Gastroesophageal sphincter (tissue), 3 donors: Measurements from ENCODE around the gene ENKD1.

Experiments
- EP300 ChIP-seq: sonication (generic); formaldehyde crosslinking; IDR thresholded peaks from one replicate; pipeline ENCODE4 v1.6.1; 2017; ENCODE audit warnings: antibody characterized with exemption, mild to moderate bottlenecking
- POLR2A ChIP-seq, 2 donors: fragments of 450-650 bp; IDR thresholded peaks; one replicate each; pipeline ENCODE4 v1.6.1; 2017; ENCODE audit warnings: antibody characterized with exemption in 2 of 2, mild to moderate bottlenecking in 2 of 2, moderate library complexity in 1 of 2
- POLR2AphosphoS5 ChIP-seq: sonication (generic); formaldehyde crosslinking; IDR thresholded peaks from one replicate; pipeline ENCODE4 v1.6.1; 2017; ENCODE audit warnings: antibody characterized with exemption
- TF ChIP-seq, protein P1 (sequence below), 4 experiments: fragments of 200-600 bp in 2 of 4; fragments of 450-650 bp in 2 of 4; sonication (generic) in 1 of 4; IDR thresholded peaks; one replicate each; pipeline ENCODE4 v1.5.1; 2017 to 2019; ENCODE audit warnings: antibody characterized with exemption in 4 of 4, mild to moderate bottlenecking in 2 of 4, moderate library complexity in 2 of 4

DNA sequence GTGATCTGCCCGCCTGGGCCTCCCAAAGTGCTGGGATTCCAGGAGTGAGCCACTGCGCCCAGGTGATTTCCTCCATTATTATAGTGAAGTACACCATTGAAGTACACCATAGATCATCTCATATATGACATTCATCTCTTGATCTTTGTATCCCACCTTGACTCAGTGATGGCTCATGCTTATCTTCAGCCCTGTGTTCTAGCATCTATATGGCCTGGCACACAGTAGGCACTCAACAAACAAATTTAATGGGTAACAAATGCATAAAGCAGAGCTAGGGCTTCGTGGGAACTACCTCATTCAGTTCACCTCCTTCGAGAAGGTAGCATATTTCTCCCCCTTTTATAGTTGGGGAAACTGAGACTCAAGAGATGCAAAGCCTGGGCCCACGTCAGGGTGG lies 952 bp downstream of the ENKD1 start:
- TF ChIP-seq, protein P1, sequence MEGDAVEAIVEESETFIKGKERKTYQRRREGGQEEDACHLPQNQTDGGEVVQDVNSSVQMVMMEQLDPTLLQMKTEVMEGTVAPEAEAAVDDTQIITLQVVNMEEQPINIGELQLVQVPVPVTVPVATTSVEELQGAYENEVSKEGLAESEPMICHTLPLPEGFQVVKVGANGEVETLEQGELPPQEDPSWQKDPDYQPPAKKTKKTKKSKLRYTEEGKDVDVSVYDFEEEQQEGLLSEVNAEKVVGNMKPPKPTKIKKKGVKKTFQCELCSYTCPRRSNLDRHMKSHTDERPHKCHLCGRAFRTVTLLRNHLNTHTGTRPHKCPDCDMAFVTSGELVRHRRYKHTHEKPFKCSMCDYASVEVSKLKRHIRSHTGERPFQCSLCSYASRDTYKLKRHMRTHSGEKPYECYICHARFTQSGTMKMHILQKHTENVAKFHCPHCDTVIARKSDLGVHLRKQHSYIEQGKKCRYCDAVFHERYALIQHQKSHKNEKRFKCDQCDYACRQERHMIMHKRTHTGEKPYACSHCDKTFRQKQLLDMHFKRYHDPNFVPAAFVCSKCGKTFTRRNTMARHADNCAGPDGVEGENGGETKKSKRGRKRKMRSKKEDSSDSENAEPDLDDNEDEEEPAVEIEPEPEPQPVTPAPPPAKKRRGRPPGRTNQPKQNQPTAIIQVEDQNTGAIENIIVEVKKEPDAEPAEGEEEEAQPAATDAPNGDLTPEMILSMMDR (IDR thresholded peaks at IDR 0.05): no peak
- TF ChIP-seq POLR2A (IDR thresholded peaks at IDR 0.05) (no peak), EP300 (no peak), POLR2AphosphoS5 (no peak)
